IMR-90 (cell line): ENCODE measurements around the gene PADI2. TPM values are rescaled to one million over a fixed set of nuclear protein-coding genes. Genes with fewer than 3 reads are reported as not detected.

ENCODE experiments used
- ATAC-seq: fragments of 200-7000 bp; cut with Tn5 transposase; 2 replicates; pipeline ENCODE4 v1.9.1; 2020; ENCODE audit warnings: low read depth, mild to moderate bottlenecking, moderate library complexity
- BruUV-seq: library from RNA; stranded (reverse); fragments of 400-500 nt; replicated peaks from 2 replicates; lab custom pipeline; 2021; lab: Mats Ljungman, UMichigan
- CTCF ChIA-PET: fragments of 300-600 bp; formaldehyde crosslinking; extraction: SDS; loops from one replicate; lab custom pipeline; 2021; ENCODE audit warnings: antibody characterized with exemption; lab: Yijun Ruan, JAX
- POLR2A ChIA-PET: fragments of 300-600 bp; sonication (Branson Sonifier 250); formaldehyde crosslinking; loops from one replicate; lab custom pipeline; 2022; ENCODE audit warnings: antibody characterized with exemption; ENCODE audit not compliant: unreplicated experiment; lab: Charles Lee
- DNase-seq: peaks from one replicate; pipeline ENCODE4 v3.0.0; 2013
- H2AFZ ChIP-seq: replicated peaks from 2 replicates; pipeline ENCODE3; 2013; ENCODE audit warnings: low read length, mild to moderate bottlenecking; ENCODE audit not compliant: poor library complexity
- H2AK5ac ChIP-seq: 2 replicates; pipeline ENCODE4 v1.6.1; 2013; ENCODE audit warnings: low read depth, low read length, inconsistent platforms
- H2AK9ac ChIP-seq: replicated peaks from 2 replicates; pipeline ENCODE3; 2013; ENCODE audit warnings: mild to moderate bottlenecking, low read depth, low read length, moderate library complexity; ENCODE audit not compliant: poor library complexity
- H2BK120ac ChIP-seq: 2 replicates; pipeline ENCODE4 v1.6.1; 2013; ENCODE audit warnings: low read depth, low read length, inconsistent platforms
- H2BK15ac ChIP-seq: 3 replicates; pipeline ENCODE4 v1.6.1; 2013; ENCODE audit warnings: low read depth, low read length, inconsistent platforms
- H2BK20ac ChIP-seq: 2 replicates; pipeline ENCODE4 v1.6.1; 2013; ENCODE audit warnings: low read depth, mild to moderate bottlenecking, inconsistent platforms, low read length, moderate library complexity
- H2BK5ac ChIP-seq: 2 replicates; pipeline ENCODE4 v1.6.1; 2013; ENCODE audit warnings: mild to moderate bottlenecking, low read depth, low read length, inconsistent platforms; ENCODE audit not compliant: poor library complexity, severe bottlenecking
- H3K14ac ChIP-seq: replicated peaks from 2 replicates; pipeline ENCODE4 v1.6.1; 2013; ENCODE audit warnings: low read depth, low read length, inconsistent platforms
- H3K18ac ChIP-seq: 2 replicates; pipeline ENCODE4 v1.6.1; 2013; ENCODE audit warnings: low read depth, low read length, control low read depth
- H3K23ac ChIP-seq: 2 replicates; pipeline ENCODE4 v1.6.1; 2013; ENCODE audit warnings: low read depth, low read length, inconsistent platforms
- H3K27ac ChIP-seq: 2 replicates; pipeline ENCODE4 v1.5.1; 2013; ENCODE audit warnings: mild to moderate bottlenecking, control low read depth, low read length; ENCODE audit not compliant: insufficient read depth
- H3K27me3 ChIP-seq: 2 replicates; pipeline ENCODE4 v1.6.1; 2013; ENCODE audit warnings: low read length; ENCODE audit not compliant: control insufficient read depth, insufficient read depth
- H3K36me3 ChIP-seq: 2 replicates; pipeline ENCODE4 v1.6.1; 2013; ENCODE audit warnings: low read length, mixed read lengths; ENCODE audit not compliant: control insufficient read depth, insufficient read depth
- H3K4ac ChIP-seq: 2 replicates; pipeline ENCODE4 v1.6.1; 2013; ENCODE audit warnings: low read depth, low read length, inconsistent platforms
- H3K4me1 ChIP-seq: 2 replicates; pipeline ENCODE4 v1.6.1; 2013; ENCODE audit warnings: low read length, mixed read lengths; ENCODE audit not compliant: control insufficient read depth, insufficient read depth
- H3K4me2 ChIP-seq: 2 replicates; pipeline ENCODE4 v1.6.1; 2013; ENCODE audit warnings: low read depth, mild to moderate bottlenecking, control low read depth, low read length, moderate library complexity
- H3K4me3 ChIP-seq: 2 replicates; pipeline ENCODE4 v1.5.1; 2013; ENCODE audit warnings: low read depth, mild to moderate bottlenecking, control low read depth, low read length, moderate library complexity; ENCODE audit not compliant: insufficient read depth
- H3K56ac ChIP-seq: 2 replicates; pipeline ENCODE4 v1.6.1; 2013; ENCODE audit warnings: low read length, inconsistent platforms; ENCODE audit not compliant: insufficient read depth; ENCODE audit errors: extremely low read depth
- H3K79me1 ChIP-seq, 2 experiments: 2 replicates each; pipeline ENCODE4 v1.6.1; 2013; ENCODE audit warnings: low read length in 2 of 2, inconsistent platforms in 1 of 2, low read depth in 1 of 2
- H3K9ac ChIP-seq: 2 replicates; pipeline ENCODE4 v1.6.1; 2013; ENCODE audit warnings: low read depth, low read length, control low read depth
- H3K9me1 ChIP-seq: 2 replicates; pipeline ENCODE4 v1.6.1; 2013; ENCODE audit warnings: low read length, inconsistent platforms; ENCODE audit not compliant: insufficient read depth
- H3K9me3 ChIP-seq: 2 replicates; pipeline ENCODE4 v1.6.1; 2013; ENCODE audit warnings: low read length; ENCODE audit not compliant: control insufficient read depth, insufficient read depth
- H4K20me1 ChIP-seq: 2 replicates; pipeline ENCODE4 v1.6.1; 2013; ENCODE audit warnings: low read length, inconsistent platforms; ENCODE audit not compliant: insufficient read depth
- H4K5ac ChIP-seq: 2 replicates; pipeline ENCODE4 v1.6.1; 2013; ENCODE audit warnings: mild to moderate bottlenecking, low read depth, low read length, control low read depth
- H4K8ac ChIP-seq, 2 experiments: 2 replicates each; pipeline ENCODE4 v1.6.1; 2013; ENCODE audit warnings: low read depth in 2 of 2, low read length in 2 of 2, control low read depth in 1 of 2, inconsistent platforms in 1 of 2
- H4K91ac ChIP-seq: 2 replicates; pipeline ENCODE4 v1.6.1; 2013; ENCODE audit warnings: low read depth, low read length, inconsistent platforms; ENCODE audit not compliant: insufficient read depth
- BHLHE40 ChIP-seq: fragments of 150-350 bp; IDR thresholded peaks from 2 replicates; pipeline ENCODE4 v1.6.1; 2016; ENCODE audit warnings: mild to moderate bottlenecking, low read depth, low read length
- CEBPB ChIP-seq: IDR thresholded peaks from 2 replicates; pipeline ENCODE4 v1.6.1; 2012; ENCODE audit warnings: low read depth, low read length, improper control_type of control experiment
- CHD1 ChIP-seq: IDR thresholded peaks from 2 replicates; pipeline ENCODE4 v1.6.1; 2012; ENCODE audit warnings: low read depth, low read length, improper control_type of control experiment
- CTCF ChIP-seq: conservative IDR thresholded peaks from 2 replicates; pipeline ENCODE4 v1.5.1; 2012; ENCODE audit warnings: mild to moderate bottlenecking, low read depth, low read length, improper control_type of control experiment
- ELK1 ChIP-seq: fragments of 150-350 bp; IDR thresholded peaks from 2 replicates; pipeline ENCODE4 v1.6.1; 2016; ENCODE audit warnings: low read depth, mild to moderate bottlenecking, low read length, moderate library complexity, borderline replicate concordance
- FOS ChIP-seq: fragments of 150-350 bp; IDR thresholded peaks from 2 replicates; pipeline ENCODE4 v1.6.1; 2016; ENCODE audit warnings: low read depth, low read length
- MAFK ChIP-seq: IDR thresholded peaks from 2 replicates; pipeline ENCODE4 v1.6.1; 2012; ENCODE audit warnings: low read depth, low read length, improper control_type of control experiment
- MXI1 ChIP-seq: IDR thresholded peaks from 2 replicates; pipeline ENCODE4 v1.6.1; 2012; ENCODE audit warnings: low read depth, mild to moderate bottlenecking, low read length, moderate library complexity, borderline replicate concordance
- POLR2A ChIP-seq: IDR thresholded peaks from 2 replicates; pipeline ENCODE4 v1.6.1; 2012; ENCODE audit warnings: mild to moderate bottlenecking, low read depth, low read length
- RAD21 ChIP-seq: IDR thresholded peaks from 2 replicates; pipeline ENCODE4 v1.6.1; 2012; ENCODE audit warnings: low read length, improper control_type of control experiment
- RCOR1 ChIP-seq: IDR thresholded peaks from 2 replicates; pipeline ENCODE4 v1.6.1; 2012; ENCODE audit warnings: mild to moderate bottlenecking, low read length, improper control_type of control experiment; ENCODE audit not compliant: insufficient replicate concordance
- RFX5 ChIP-seq: IDR thresholded peaks from 2 replicates; pipeline ENCODE4 v1.8.0; 2012; ENCODE audit warnings: low read depth, mild to moderate bottlenecking, low read length, moderate library complexity
- USF2 ChIP-seq: fragments of 150-350 bp; IDR thresholded peaks from 2 replicates; pipeline ENCODE4 v1.6.1; 2017; ENCODE audit warnings: mild to moderate bottlenecking, antibody characterized with exemption, low read length, low read depth
- WGBS, 2 experiments: methylation state at CpG; one replicate each; pipeline versions ENCODE4 v1.1.5 to v1.1.7; 2013; ENCODE audit warnings: missing lambda C conversion rate in 2 of 2; ENCODE audit not compliant: insufficient read length in 1 of 2; ENCODE audit errors: extremely low coverage in 2 of 2; 5-methylcytosine and 5-hydroxymethylcytosine counted together
- dilution Hi-C: fragments of 300-500 bp; cut with HindIII; formaldehyde crosslinking; loops from one replicate; pipeline ENCODE4 v1.14.3; 2018; ENCODE audit warnings: low sequenced_read_pairs; ENCODE audit not compliant: unreplicated experiment
- in situ Hi-C: fragments of 300-500 bp; cut with MboI; formaldehyde crosslinking; loops from 3 replicates; pipeline ENCODE4 v1.14.3; 2019; ENCODE audit warnings: low sequenced_read_pairs, inconsistent platforms, mixed read lengths
- intact Hi-C: fragments of 100-400 bp; cut with micrococcal nuclease; formaldehyde crosslinking; loops from 2 replicates; pipeline ENCODE4 v1.10.0; 2022
- polyA plus RNA-seq, 3 experiments: library from polyadenylated mRNA; depleted of rRNA; stranded (reverse); fragments of >200 nt; gene quantifications; 2 replicates each; pipeline ENCODE4 v1.2.3, GENCODE V29; 2012; ENCODE audit warnings: low replicate concordance in 1 of 3
- total RNA-seq: library from RNA; depleted of rRNA; stranded (reverse); fragments of >200 nt; gene quantifications from 2 replicates; pipeline ENCODE4 v1.2.3, GENCODE V29; 2012

PADI2 gene
- total and polyA plus RNA-seq, 2 of the 4 experiments (the other 2 are of a cell fraction) = not detected

- DNase-seq (no peak), ATAC-seq (no peak)
- Histone ChIP-seq H3K18ac (no peak overlapping the region), H4K8ac (no peak overlapping the region), H3K4me1 (peaks cover 3% of the 10 kb centered on the region; the same call in 1 of the 2 replicates), H3K9me1 (no peaks in the 10 kb centered on the region; the same call in 1 of the 2 replicates), H3K79me1 (no peaks in the 10 kb centered on the region), H2AK5ac (no peak overlapping the region), H4K91ac (no peak overlapping the region), H3K27me3 (no peaks in the 10 kb centered on the region), H3K23ac (no peak overlapping the region), H3K14ac (no peak overlapping the region), H2BK5ac (no peak overlapping the region), H2AFZ (no peak overlapping the region), H3K9ac (no peak overlapping the region), H4K5ac (no peak overlapping the region), H2BK120ac (no peak overlapping the region), H3K27ac (no peak overlapping the region), H2BK20ac (no peak overlapping the region), H3K4me2 (no peak overlapping the region), H3K36me3 (peaks cover 33% of the 10 kb centered on the region), H4K20me1 (no peaks in the 10 kb centered on the region), H3K56ac (no peak overlapping the region), H3K9me3 (no peaks in the 10 kb centered on the region), H2BK15ac (no peak overlapping the region), H3K4ac (no peak overlapping the region), H2AK9ac (no peak overlapping the region), H3K4me3 (no peak overlapping the region)
- TF ChIP-seq CTCF (no peak), CEBPB (no peak), RAD21 (no peak), FOS (no peak), USF2 (no peak), MAFK (no peak), MXI1 (no peak), POLR2A (no peak), CHD1 (no peak), BHLHE40 (no peak), ELK1 (no peak), RCOR1 (no peak), RFX5 (no peak)
- intact Hi-C loops = no loop called here
- in situ Hi-C loops = no loop called here
- dilution Hi-C loops = no loop called here
- ChIA-PET POLR2A (no interaction called here), CTCF (no interaction called here)
- WGBS, 2 experiments = no CpG with 5 or more reads among the region's 7 CpGs
- no TSS peak for BruUV-seq
Observed at GRCh38 chr1:17017435-17017834, 101.8 kb downstream of the PADI2 start.
